D721Med (cell line): ENCODE results near the gene FYB1.

Experiments used
- DNase-seq: peaks from one replicate; pipeline ENCODE4 v3.0.0; 2011; ENCODE audit warnings: low spot score; ENCODE audit not compliant: insufficient read length
- FAIRE-seq: peaks from 2 replicates; lab custom pipeline; 2011; peaks lifted over from hg19 to GRCh38; lab: Jason Lieb, UNC
- TF ChIP-seq, protein P1 (sequence below): IDR thresholded peaks from 2 replicates; pipeline ENCODE4 v1.5.1; 2012; ENCODE audit warnings: mild to moderate bottlenecking, control low read depth; ENCODE audit not compliant: insufficient read depth; ENCODE audit errors: missing control alignments

Gene FYB1

DNA sequence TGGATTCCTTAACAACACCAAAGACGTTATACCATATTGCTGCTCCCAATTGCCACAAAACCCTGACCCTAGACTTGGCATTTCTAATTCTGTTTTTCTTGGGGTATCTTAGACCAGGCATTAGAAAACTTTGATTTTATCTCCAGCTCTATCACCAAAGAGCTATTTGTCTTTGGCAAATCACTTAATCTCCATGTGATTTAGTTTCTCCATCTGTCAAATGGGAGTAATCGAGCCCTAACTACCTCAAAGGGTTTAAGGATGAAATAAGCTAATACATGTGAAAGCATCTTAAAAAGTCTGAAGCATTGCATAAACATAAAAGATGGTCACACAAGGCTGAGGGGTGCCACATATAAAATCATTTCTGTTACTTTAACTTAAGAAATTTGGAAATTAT, 60.6 kb downstream of the FYB1 start:
- TF ChIP-seq, protein P1, sequence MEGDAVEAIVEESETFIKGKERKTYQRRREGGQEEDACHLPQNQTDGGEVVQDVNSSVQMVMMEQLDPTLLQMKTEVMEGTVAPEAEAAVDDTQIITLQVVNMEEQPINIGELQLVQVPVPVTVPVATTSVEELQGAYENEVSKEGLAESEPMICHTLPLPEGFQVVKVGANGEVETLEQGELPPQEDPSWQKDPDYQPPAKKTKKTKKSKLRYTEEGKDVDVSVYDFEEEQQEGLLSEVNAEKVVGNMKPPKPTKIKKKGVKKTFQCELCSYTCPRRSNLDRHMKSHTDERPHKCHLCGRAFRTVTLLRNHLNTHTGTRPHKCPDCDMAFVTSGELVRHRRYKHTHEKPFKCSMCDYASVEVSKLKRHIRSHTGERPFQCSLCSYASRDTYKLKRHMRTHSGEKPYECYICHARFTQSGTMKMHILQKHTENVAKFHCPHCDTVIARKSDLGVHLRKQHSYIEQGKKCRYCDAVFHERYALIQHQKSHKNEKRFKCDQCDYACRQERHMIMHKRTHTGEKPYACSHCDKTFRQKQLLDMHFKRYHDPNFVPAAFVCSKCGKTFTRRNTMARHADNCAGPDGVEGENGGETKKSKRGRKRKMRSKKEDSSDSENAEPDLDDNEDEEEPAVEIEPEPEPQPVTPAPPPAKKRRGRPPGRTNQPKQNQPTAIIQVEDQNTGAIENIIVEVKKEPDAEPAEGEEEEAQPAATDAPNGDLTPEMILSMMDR, result no peak
- FAIRE-seq (no peak), DNase-seq (no peak)

- FAIRE-seq (no peak), DNase-seq (no peak)
- TF ChIP-seq, protein P1, result no peak
These were observed 61.2 kb downstream of the FYB1 start for GRCh38 chr5:39158127-39158593.

GRCh38 chr5:39157701-39158100, 61.7 kb downstream of the FYB1 start:
- no peak for DNase-seq
- FAIRE-seq, result no peak
- TF ChIP-seq, protein P1, result no peak

DNA sequence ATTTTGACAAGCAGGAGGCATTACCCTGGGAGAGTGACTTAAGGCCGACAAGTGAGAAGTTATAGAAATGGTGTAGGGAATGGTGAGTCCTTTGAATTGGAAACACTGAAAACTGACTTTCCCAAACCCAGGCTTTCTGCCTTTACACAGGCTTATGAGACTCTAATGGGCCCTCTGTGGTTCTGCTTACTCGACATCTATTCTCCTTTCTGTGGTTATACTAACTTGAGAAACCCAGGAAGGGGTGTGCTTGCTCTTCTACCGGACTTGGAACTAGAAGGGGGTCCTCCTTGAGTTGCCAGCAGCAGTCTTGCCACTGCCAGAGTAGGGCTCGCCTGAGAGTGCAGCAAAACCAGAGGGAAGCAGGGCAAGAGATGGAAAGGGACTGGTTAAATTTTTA, 63.3 kb downstream of the FYB1 start:
- DNase-seq (no peak), FAIRE-seq (no peak)
- TF ChIP-seq, protein P1, result no peak

- FAIRE-seq (no peak), DNase-seq (no peak)
- TF ChIP-seq, protein P1, result no peak
These were observed 67.6 kb downstream of the FYB1 start for GRCh38 chr5:39151745-39152144.

- TF ChIP-seq, protein P1, result no peak
- DNase-seq (no peak), FAIRE-seq (no peak)
These were observed 69.4 kb downstream of the FYB1 start for GRCh38 chr5:39149966-39150365.

DNA sequence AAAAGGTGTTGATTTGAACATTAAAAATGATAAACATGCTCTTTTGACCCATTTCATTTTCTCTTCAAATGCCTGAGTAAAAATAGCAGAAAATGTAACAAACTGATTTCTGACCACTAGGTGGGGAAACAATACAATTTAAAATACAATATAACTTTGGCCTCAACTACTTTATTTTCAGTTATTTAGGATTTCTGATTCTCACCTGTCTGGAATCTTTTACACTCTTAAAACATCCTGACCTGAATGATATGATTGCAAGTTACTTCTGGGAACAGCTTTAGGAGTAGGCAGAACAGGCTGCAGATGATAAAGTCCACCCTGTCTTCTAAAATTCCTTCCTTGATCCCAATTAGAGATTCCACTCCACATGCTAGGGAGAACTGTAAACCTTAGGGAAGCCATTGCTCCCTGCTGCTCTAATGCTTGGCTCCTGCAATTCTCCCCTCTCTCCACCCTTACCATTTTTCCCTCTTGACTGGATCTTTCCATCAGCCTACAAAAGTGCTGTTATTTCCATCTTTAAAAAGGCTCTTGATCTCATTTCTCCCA, 70.3 kb downstream of the FYB1 start:
- DNase-seq (no peak), FAIRE-seq (peak; percentile 70)
- TF ChIP-seq, protein P1, result peak; percentile 21
